Right lobe of liver (tissue), 6 donors: Measurements from ENCODE around the gene GRAP. TPM values are rescaled to one million over a fixed set of nuclear protein-coding genes. Genes with fewer than 3 reads are reported as not detected.

ENCODE experiments used
- ATAC-seq, 4 donors: fragments of 200-7000 bp; cut with Tn5 transposase; one replicate each; pipeline ENCODE4 v1.9.1; 2020; ENCODE audit warnings: mild to moderate bottlenecking in 4 of 4, moderate library complexity in 4 of 4
- DNase-seq, 3 donors: peaks; one replicate each; pipeline ENCODE4 v3.0.0-alpha.2; 2020
- H3K27ac ChIP-seq, 3 donors: fragments of 200-600 bp; one replicate each; pipeline ENCODE4 v1.8.0; 2022
- H3K27me3 ChIP-seq, 2 donors: fragments of 200-600 bp; one replicate each; pipeline ENCODE4 v1.8.0; 2022
- H3K36me3 ChIP-seq, 4 donors: fragments of 200-600 bp; sonication (generic) in 1 of 4; one replicate each; pipeline versions ENCODE4 v1.5.1 to v1.8.0; 2017 to 2022; ENCODE audit warnings: control low read depth in 1 of 4
- H3K4me1 ChIP-seq, 4 donors: fragments of 200-600 bp; sonication (generic) in 1 of 4; one replicate each; pipeline versions ENCODE4 v1.5.1 to v1.8.0; 2017 to 2022; ENCODE audit warnings: control low read depth in 1 of 4
- H3K4me3 ChIP-seq, 3 donors: fragments of 200-600 bp; one replicate each; pipeline ENCODE4 v1.8.0; 2022
- H3K9me3 ChIP-seq, 4 donors: fragments of 200-600 bp; sonication (generic) in 1 of 4; one replicate each; pipeline versions ENCODE4 v1.5.1 to v1.8.0; 2017 to 2022; ENCODE audit warnings: control low read depth in 1 of 4
- CTCF ChIP-seq, 4 donors: fragments of 200-600 bp in 3 of 4; fragments of 450-650 bp in 1 of 4; IDR thresholded peaks; one replicate each; pipeline versions ENCODE4 v1.5.1 to v1.8.0; 2016 to 2022; ENCODE audit warnings: antibody characterized with exemption in 4 of 4, mild to moderate bottlenecking in 2 of 4
- POLR2A ChIP-seq: fragments of 450-650 bp; IDR thresholded peaks from one replicate; pipeline ENCODE4 v1.6.1; 2017; ENCODE audit warnings: antibody characterized with exemption, mild to moderate bottlenecking
- WGBS: methylation state at CpG from one replicate; pipeline ENCODE4 v1.1.6; 2018; ENCODE audit warnings: low coverage, low lambda C conversion rate; ENCODE audit not compliant: insufficient coverage; ENCODE audit errors: missing lambda C conversion rate; 5-methylcytosine and 5-hydroxymethylcytosine counted together
- intact Hi-C, 2 donors: fragments of 100-400 bp; cut with DNase I; formaldehyde crosslinking; loops; one replicate each; pipeline versions ENCODE4 v1.11.2 to v1.14.1; 2022
- total RNA-seq, 6 experiments: library from RNA; depleted of rRNA in 2 of 6; stranded (reverse); fragments of >200 nt in 2 of 6; fragmentation: NEBNext Ultra II Directional in 3 of 6; extraction: Animal tissue kit (Norgen Biotek cat#: 25700) in 3 of 6; gene quantifications; one replicate each; pipeline versions ENCODE4 v1.1.0 to v1.2.4, GENCODE V29; 2016 to 2023
- donor health status: DM: no; HTN: yes; CAD: no.
- donor health status: DM: no; HTN: no; CAD: no.
- donor health status: DM: no; HTN: no; CAD: no.
- donor health status: DM: no; HTN: yes; CAD: no.
- donor health status: DM: no; HTN: yes; CAD: no.

The GRAP gene
- total RNA-seq, 6 experiments from 2014 or later = 2.6 to 6.1 (median 4.2) TPM

GRCh38 chr17:18990331-18990730 lies 56.4 kb downstream of the GRAP start:
- DNase-seq (no peak), ATAC-seq (no peak)
- TF ChIP-seq CTCF (IDR thresholded peaks at IDR 0.05) (no peak), POLR2A (no peak)
- H3K27ac ChIP-seq = no peak overlapping the region
- H3K27me3 ChIP-seq = no peaks in the 10 kb centered on the region
- peaks cover 0 to 51% (median 13%) of the 10 kb centered on the region in 4 donors for H3K4me1 ChIP-seq
- intact Hi-C loops = no loop called here
- H3K9me3 ChIP-seq = no peaks in the 10 kb centered on the region
- H3K36me3 ChIP-seq = no peaks in the 10 kb centered on the region
- WGBS = 80% methylated on average over 2 of the region's 6 CpGs
- H3K4me3 ChIP-seq = no peak overlapping the region

- H3K9me3 ChIP-seq = no peaks in the 10 kb centered on the region
- DNase-seq (peak; percentile 89 to 96 (median 93)), ATAC-seq (peak; percentile 80 to 85 (median 83))
- intact Hi-C loops = no loop called here
- 20% methylated on average over 1 of the region's 9 CpGs for WGBS
- H3K27me3 ChIP-seq = no peaks in the 10 kb centered on the region
- peaks cover 0 to 6% (median 0%) of the 10 kb centered on the region in 4 donors for H3K36me3 ChIP-seq
- H3K27ac ChIP-seq = peak overlapping the region; percentile 43 to 81 (median 56)
- TF ChIP-seq CTCF (IDR thresholded peaks at IDR 0.05) = no peak
- TF ChIP-seq POLR2A = no peak
- H3K4me1 ChIP-seq = peaks cover 0 to 51% (median 13%) of the 10 kb centered on the region in 4 donors
- H3K4me3 ChIP-seq = no peak overlapping the region
Measured at GRCh38 chr17:18988546-18989173, 58.1 kb downstream of the GRAP start.

- Histone ChIP-seq H3K27me3 (no peaks in the 10 kb centered on the region), H3K4me3 (no peak overlapping the region), H3K27ac (peak overlapping the region; percentile 43 to 81 (median 56)), H3K9me3 (no peaks in the 10 kb centered on the region), H3K36me3 (peaks cover 0 to 6% (median 0%) of the 10 kb centered on the region in 4 donors), H3K4me1 (peaks cover 0 to 51% (median 13%) of the 10 kb centered on the region in 4 donors)
- peak; percentile 77 to 91 (median 87) for DNase-seq
- TF ChIP-seq CTCF (IDR thresholded peaks at IDR 0.05) (no peak), POLR2A (peak; percentile 62)
- ATAC-seq = peak; percentile 68 to 78 (median 77)
- intact Hi-C loops = no loop called here
- WGBS = 16% methylated on average over 7 of the region's 14 CpGs
Measured at GRCh38 chr17:18987862-18988545, 58.8 kb downstream of the GRAP start.

GRCh38 chr17:18987230-18987610 lies 59.5 kb downstream of the GRAP start:
- TF ChIP-seq POLR2A = no peak
- TF ChIP-seq CTCF (IDR thresholded peaks at IDR 0.05) = no peak
- peaks cover 0 to 6% (median 0%) of the 10 kb centered on the region in 4 donors for H3K36me3 ChIP-seq
- intact Hi-C loops = no loop called here
- H3K27me3 ChIP-seq = no peaks in the 10 kb centered on the region
- DNase-seq (no peak), ATAC-seq (no peak)
- H3K27ac ChIP-seq = peak overlapping the region in 2 of 3 donors; percentile 34 to 81
- no CpG with 5 or more reads among the region's 9 CpGs for WGBS
- H3K9me3 ChIP-seq = no peaks in the 10 kb centered on the region
- H3K4me3 ChIP-seq = no peak overlapping the region
- H3K4me1 ChIP-seq = peaks cover 0 to 57% (median 14%) of the 10 kb centered on the region in 4 donors
